Activated CD4-positive, alpha-beta T cell treated with anti-CD3 and anti-CD28 coated beads for 1 hour (primary cell): ENCODE data around the gene BTN1A1.
A peak's percentile ranks its signal among the peaks of the same experiment; 100 is the strongest.
"Not testable (repeated sequence)": the region's sequence is repeated elsewhere in the genome, so short reads cannot be mapped to it uniquely, and the experiment has no call there.

Source experiments
- DNase-seq: peaks from one replicate; pipeline ENCODE4 v3.0.0-alpha.2; 2020

The BTN1A1 gene

GRCh38 chr6:26500102-26500501 is at the start of gene BTN1A1:
TSS of gene BTN1A1 (plus strand) at chr6:26500303. CDS start at chr6:26501287, 984 bp downstream.
- DNase-seq: no peak

- no peak for DNase-seq
Observed at GRCh38 chr6:26452631-26453235, 47.4 kb upstream of the BTN1A1 start.

- no peak for DNase-seq
Observed at GRCh38 chr6:26454631-26455030, 45.5 kb upstream of the BTN1A1 start.

- DNase-seq: no peak
Observed at GRCh38 chr6:26455357-26455970, 44.6 kb upstream of the BTN1A1 start.

- DNase-seq: no peak
Observed at GRCh38 chr6:26457264-26457805, 42.8 kb upstream of the BTN1A1 start.

GRCh38 chr6:26457806-26458688 is 42.1 kb upstream of the BTN1A1 start, which contains the start of gene BTN2A1:
TSS of gene BTN2A1 (plus strand) at chr6:26457955. CDS start at chr6:26458637, 682 bp downstream.
- DNase-seq: peak; percentile 45

- DNase-seq: no peak
Observed at GRCh38 chr6:26459023-26459810, 40.9 kb upstream of the BTN1A1 start.

GRCh38 chr6:26461353-26461752 is 38.8 kb upstream of the BTN1A1 start:
- not testable (repeated sequence) for DNase-seq

- DNase-seq: no peak
Observed at GRCh38 chr6:26464014-26464413, 36.1 kb upstream of the BTN1A1 start.

GRCh38 chr6:26464416-26465131 is 35.5 kb upstream of the BTN1A1 start:
- no peak for DNase-seq

- no peak for DNase-seq
Observed at GRCh38 chr6:26465776-26466175, 34.3 kb upstream of the BTN1A1 start.

- no peak for DNase-seq
Observed at GRCh38 chr6:26468829-26469228, 31.3 kb upstream of the BTN1A1 start.

- no peak for DNase-seq
Observed at GRCh38 chr6:26470643-26471042, 29.5 kb upstream of the BTN1A1 start.

- no peak for DNase-seq
Observed at GRCh38 chr6:26471970-26472369, 28.1 kb upstream of the BTN1A1 start.

- no peak for DNase-seq
Observed at GRCh38 chr6:26472549-26473290, 27.4 kb upstream of the BTN1A1 start.

GRCh38 chr6:26473429-26473757 is 26.7 kb upstream of the BTN1A1 start:
- no peak for DNase-seq

GRCh38 chr6:26473758-26474438 is 26.2 kb upstream of the BTN1A1 start:
- peak; percentile 71 for DNase-seq

GRCh38 chr6:26474439-26474881 is 25.6 kb upstream of the BTN1A1 start:
- DNase-seq: no peak

- DNase-seq: no peak
Observed at GRCh38 chr6:26475823-26476729, 24.0 kb upstream of the BTN1A1 start.

- DNase-seq: no peak
Observed at GRCh38 chr6:26476896-26477295, 23.2 kb upstream of the BTN1A1 start.
